ENCODE results near the gene SNRNP27.

The SNRNP27 gene

GRCh38 chr2:69917852-69918251 is 24.1 kb downstream of the SNRNP27 start:
- peak in 1 of 2 donors; percentile 38 for DNase-seq

GRCh38 chr2:69918401-69918800 is 24.6 kb downstream of the SNRNP27 start:
- DNase-seq: no peak

- DNase-seq: no peak
Measured at GRCh38 chr2:69923116-69923515, 29.4 kb downstream of the SNRNP27 start.

- no peak for DNase-seq
Measured at GRCh38 chr2:69926849-69927515, 33.2 kb downstream of the SNRNP27 start.

GRCh38 chr2:69931832-69932595 is 38.3 kb downstream of the SNRNP27 start:
- DNase-seq: no peak

- no peak for DNase-seq
Measured at GRCh38 chr2:69932596-69932922, 38.8 kb downstream of the SNRNP27 start.

GRCh38 chr2:69933254-69933828 is 39.6 kb downstream of the SNRNP27 start:
- DNase-seq: no peak

GRCh38 chr2:69933839-69934613 is 40.3 kb downstream of the SNRNP27 start:
- DNase-seq: peak in 1 of 2 donors; percentile 35

GRCh38 chr2:69934614-69934908 is 40.8 kb downstream of the SNRNP27 start:
- DNase-seq: no peak

GRCh38 chr2:69935011-69935410 is 41.3 kb downstream of the SNRNP27 start:
- no peak for DNase-seq

GRCh38 chr2:69936906-69937305 is 43.1 kb downstream of the SNRNP27 start:
- DNase-seq: no peak

GRCh38 chr2:69937968-69938367 is 44.2 kb downstream of the SNRNP27 start:
- DNase-seq: no peak

GRCh38 chr2:69939722-69940121 is 46.0 kb downstream of the SNRNP27 start:
- no peak for DNase-seq

- DNase-seq: no peak
Measured at GRCh38 chr2:69940691-69941090, 46.9 kb downstream of the SNRNP27 start.

GRCh38 chr2:69943000-69943842 is 49.5 kb downstream of the SNRNP27 start:
- no peak for DNase-seq

GRCh38 chr2:69943843-69944525 is 50.2 kb downstream of the SNRNP27 start:
- DNase-seq: no peak

GRCh38 chr2:69944756-69945155 is 51.0 kb downstream of the SNRNP27 start:
- no peak for DNase-seq

- peak in 1 of 2 donors; percentile 61 for DNase-seq
Measured at GRCh38 chr2:69945441-69945840, 51.7 kb downstream of the SNRNP27 start.

GRCh38 chr2:69945941-69946340 is 52.2 kb downstream of the SNRNP27 start:
- DNase-seq: no peak

- DNase-seq: peak; percentile 58 to 75
Measured at GRCh38 chr2:69946351-69947324, 52.9 kb downstream of the SNRNP27 start.
